HG02642 (cell line): ENCODE results near the gene PPP1R2C.
A peak's percentile ranks its signal among the peaks of the same experiment; 100 is the strongest.

Experiments
- ATAC-seq: cut with Tn5 transposase; IDR thresholded peaks from one replicate; pipeline ENCODE4 v1.9.1; 2021; ENCODE audit warnings: mild to moderate bottlenecking; ENCODE audit not compliant: unreplicated experiment, poor library complexity

PPP1R2C gene

DNA sequence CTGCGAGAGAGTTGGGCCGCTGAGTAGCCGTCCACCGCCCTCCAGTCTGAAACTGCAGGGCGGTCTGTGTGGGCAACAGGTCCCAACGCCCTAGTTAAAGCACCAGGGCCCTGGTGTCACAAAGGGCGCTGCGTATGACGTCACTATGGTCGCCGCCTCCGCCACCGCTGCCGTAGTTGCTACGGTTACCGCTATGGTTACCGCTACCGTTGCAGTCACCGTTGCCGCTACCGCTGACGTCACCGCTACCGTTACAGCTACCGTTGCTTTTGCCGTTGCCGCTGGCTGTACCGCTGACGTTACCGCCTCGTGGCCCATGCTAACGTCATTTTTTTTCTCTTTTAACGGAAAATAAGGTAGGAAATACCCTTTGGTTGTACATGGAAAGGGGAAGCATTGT is at the start of gene PPP1R2C:
PPP1R2C (minus strand) TSS at position 68 of the 400 bp plus-strand sequence. CDS start 84 bp downstream, outside the sequence.
- ATAC-seq: no peak

DNA sequence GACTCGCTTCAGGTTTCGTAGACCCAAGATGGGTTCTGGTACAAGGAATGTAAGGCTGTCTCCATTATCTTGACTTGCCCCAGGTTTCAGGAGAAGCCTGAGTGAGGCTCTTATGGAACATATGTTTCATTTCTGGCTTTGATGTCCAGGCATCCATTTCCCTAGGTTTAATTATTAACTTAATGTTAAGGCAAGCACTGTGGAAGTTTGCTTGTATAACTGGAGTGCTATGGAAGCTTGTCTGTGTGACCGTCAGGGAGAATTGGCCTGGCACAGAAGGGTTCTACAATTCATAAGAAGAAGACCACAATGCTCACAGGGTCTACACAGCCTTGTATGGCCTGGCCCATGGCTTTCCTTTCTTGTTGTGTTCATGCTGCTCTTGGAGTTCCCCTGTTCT is 47.2 kb upstream of the PPP1R2C start:
- ATAC-seq: no peak

DNA sequence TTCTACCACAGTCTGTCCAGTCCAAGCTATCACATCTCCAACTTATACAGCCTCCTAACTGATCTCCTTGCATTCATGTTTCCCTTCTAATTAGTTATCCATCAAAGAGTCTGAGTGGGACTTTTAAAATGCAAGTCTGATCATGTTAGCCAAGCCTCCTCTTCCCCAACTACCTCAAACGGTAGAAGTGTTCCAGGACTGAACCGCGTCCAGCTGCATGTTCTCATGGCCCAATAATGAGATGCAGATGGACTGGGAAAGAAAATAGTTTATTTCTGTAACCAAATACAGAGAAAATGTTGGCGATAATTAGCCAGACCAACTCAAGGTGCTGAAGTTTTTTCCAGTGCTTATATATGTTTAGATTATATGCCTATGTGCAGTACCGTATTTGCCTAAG is 46.6 kb upstream of the PPP1R2C start:
- ATAC-seq: no peak

- no peak for ATAC-seq
Measured at GRCh38 chrX:42823443-42823842, 45.5 kb upstream of the PPP1R2C start.

- no peak for ATAC-seq
Measured at GRCh38 chrX:42821803-42822443, 44.0 kb upstream of the PPP1R2C start.

- no peak for ATAC-seq
Measured at GRCh38 chrX:42818151-42818921, 40.4 kb upstream of the PPP1R2C start.

DNA sequence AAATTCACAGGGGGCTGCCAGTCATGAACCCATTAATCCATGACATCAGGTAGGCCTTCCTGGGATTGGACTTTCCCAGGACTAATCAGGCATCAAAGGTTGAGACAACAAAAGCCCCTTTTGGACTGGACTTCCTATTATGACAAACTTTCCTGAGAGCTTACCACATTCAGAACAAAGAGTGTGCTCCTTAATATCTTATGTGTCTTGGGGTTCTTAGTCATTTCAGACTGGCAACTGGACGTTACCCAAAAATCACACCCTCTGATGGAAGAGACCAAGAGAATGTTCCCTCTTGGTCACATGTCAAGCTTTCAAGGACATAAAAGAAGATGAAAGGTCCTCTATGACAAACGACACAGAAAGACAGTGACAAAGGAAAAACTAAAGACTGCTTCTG is 31.6 kb upstream of the PPP1R2C start:
- ATAC-seq: no peak

DNA sequence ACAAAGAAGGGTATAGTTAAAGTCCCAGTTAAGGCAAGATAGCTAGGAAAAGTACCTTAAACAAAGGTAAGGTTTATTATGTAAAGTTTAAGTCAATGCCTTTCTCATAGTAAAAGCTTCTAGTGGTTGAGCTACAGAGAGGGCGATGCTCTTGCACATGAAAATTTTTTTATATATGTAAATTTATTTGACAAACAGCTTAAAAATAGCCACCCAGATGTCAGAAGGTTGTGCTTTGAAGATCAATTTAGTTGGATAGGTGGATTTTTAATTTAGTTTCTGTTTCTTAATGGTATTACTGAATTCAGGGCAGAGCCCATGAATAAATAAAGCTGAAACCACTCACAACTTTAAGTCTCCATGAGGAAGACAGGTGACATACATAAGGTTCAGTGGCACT is 29.4 kb upstream of the PPP1R2C start:
- ATAC-seq: no peak

DNA sequence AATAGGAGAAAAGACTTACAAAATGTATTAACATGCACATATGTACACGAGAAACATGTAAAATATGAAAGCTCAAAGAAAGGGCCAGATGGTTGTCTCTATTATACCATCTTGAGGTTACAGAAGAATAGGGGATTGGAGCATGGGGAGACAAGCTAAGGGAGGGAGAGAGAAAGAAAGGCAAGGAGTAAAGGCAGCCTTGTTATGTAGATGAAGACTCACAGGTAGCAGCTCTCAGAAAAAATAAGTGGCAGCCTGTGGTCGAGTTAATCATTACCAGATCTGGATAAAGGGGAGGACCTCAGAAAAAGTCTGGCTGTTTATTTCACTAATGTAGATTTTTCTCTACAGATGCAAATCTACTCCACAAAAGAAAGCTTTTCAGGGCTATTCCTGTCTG is 26.6 kb upstream of the PPP1R2C start:
- no peak for ATAC-seq

GRCh38 chrX:42803320-42803719 is 25.4 kb upstream of the PPP1R2C start:
- no peak for ATAC-seq

DNA sequence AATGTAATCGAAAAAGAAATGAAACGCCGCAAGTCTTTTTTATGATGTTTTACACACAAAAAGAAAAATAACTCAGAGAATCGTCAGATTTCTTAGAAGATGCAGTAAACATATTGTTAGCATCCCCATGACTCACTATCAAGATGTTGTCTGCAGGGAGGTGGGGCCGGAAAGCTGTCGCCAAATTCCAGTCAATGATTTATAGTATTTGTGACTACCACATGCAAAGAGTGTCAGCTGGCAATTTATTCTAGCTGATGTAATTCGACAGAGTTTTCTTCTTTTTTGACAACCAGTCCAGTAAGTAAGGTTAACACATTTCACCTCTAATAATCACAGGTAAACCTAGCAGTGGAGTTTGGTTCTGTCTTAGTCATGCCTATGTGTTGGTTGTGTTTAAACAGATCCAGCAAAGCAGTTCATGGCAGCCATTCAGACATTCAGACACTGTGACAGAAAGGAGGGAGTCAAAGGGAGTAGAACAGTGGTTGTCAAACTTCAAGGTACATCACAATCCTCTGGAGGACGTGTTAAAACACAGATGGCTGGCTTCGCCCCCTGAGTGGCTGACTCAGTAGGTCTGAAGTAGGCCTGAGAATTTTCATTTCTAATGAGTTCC is 19.8 kb upstream of the PPP1R2C start:
- no peak for ATAC-seq

DNA sequence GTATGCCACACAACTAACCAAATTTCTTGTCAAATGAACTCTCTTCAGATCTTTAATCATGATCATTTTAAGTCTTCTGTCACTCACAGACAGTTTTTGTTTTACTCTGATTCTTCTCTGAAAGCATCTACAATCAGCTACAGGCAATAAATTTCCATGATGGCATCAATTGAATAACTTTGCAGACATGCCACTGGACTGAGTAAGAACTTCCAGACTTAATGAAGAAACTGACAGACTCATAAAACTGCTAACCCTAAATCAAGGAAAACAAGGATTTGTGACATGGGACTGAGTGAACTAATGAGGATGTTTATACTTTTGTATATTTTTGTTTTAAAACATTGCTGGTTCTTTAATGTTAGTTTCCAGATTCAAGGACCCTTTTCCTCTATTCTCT is 5.5 kb upstream of the PPP1R2C start:
- ATAC-seq: no peak

- ATAC-seq: peak; percentile 79
Measured at GRCh38 chrX:42776195-42776594, 1.8 kb downstream of the PPP1R2C start.

DNA sequence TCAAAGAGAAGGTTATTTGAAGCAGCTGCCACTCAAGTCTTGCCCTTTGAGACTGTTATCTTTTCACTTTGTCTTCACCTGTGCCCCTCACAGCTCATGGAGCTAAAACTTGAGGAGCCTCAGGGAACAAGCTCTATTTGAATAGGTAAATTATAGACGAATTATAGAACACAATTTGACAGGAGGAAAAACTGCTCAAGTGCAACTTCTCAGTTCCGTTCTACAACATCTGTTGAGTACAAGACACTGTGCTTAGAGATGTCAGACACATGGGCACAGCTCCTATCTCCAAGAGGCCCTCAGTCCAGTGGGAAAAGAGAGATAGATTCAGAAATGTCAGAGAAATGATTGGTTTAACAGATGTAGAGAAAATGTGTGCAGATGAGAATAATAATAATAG is 5.1 kb downstream of the PPP1R2C start:
- no peak for ATAC-seq

DNA sequence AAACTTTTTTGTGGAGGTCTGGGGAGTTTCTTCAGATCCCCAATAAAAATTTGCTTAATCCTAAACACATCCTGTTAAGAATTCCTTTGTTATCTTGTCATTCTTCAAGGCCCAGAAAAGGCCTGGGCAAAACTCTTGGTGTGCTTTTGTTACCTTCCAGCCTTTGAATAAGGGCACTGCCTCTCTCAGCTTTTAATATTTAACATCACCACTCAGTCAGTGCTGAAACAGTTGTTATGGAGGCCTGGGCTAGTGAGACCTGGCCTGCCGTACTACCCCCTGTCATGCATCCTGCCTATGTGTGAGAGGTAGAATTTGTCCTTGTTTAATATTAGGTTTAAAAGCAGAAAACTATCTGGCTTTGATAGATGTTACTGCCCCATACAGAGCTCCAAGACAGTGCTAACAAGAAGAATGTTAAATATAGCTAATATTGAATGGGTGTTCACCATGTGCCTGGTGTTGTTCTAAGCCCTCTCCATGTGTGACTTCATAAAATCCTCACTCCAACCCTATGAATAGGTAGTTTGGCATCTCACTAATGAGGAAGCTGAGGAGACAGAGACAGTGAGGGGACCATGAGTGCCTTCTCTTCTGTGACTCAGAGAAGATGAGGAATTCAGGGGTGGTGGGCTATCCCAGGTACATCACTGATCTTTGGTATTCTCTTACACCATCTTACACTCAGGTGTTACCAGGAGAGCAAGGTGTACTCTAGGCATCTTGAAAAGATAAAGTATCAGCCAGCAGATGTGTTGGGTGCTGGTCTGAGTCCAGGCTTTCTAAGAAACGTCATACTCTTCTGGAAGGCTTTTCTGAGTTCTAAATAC is 6.2 kb downstream of the PPP1R2C start:
- no peak for ATAC-seq

DNA sequence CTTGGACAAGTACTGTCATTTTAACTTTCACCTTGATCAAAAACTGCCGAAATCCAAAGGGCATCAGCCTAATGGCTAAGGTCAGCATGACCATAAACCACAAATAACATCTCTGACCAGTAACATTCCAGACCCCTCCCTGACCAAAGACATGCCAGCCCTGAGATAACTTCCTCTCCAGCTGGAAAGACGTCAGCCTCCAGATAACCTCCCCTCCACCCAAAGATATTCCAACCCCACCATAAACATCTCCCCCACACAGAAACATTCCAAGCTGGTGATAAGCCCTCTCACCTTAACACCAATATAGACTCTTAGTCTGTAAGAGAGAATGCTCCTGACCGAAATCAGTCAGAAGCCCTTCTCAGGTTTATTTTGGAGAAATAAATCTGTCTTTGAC is 7.4 kb downstream of the PPP1R2C start:
- no peak for ATAC-seq

- ATAC-seq: no peak
Measured at GRCh38 chrX:42759881-42760280, 18.1 kb downstream of the PPP1R2C start.

DNA sequence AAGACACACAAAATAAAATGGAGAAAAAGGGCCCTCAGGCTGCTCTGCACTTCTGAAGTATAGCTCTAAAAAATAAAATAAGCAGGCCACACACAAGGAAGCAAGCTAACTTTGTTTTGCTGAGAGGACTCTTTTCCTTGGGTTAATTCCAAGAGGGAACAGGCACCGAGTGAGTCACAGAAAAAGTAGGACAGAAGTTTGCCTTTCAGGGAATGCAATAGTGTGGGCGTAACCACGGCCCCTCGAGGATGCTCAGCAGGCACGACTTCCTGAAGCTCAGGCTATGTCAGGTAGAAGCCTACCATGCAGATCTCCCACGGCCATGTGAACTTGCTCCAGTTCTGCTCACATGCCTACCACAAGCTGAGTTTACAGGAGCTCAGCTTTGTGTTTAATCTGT is 22.1 kb downstream of the PPP1R2C start:
- no peak for ATAC-seq

DNA sequence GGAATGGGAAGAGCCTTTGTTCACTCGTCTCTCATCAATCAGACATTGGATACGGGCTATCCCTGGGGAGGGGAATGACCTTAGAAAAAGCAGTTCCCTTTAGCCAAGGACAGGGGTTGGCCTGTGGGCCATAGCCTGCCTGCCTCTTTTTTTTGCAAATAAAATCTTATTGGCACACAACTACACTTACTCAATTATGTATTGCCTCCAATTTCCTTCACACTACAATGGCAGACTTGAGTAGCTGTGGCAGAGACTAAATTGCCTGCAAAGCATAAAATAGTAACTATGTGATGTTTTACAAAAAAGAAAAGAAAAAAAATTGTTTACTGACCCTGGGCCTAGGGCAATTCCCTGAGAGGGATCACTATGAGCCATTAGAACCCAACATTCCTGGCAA is 23.4 kb downstream of the PPP1R2C start:
- ATAC-seq: no peak

GRCh38 chrX:42754115-42754514 is 23.8 kb downstream of the PPP1R2C start:
- no peak for ATAC-seq

DNA sequence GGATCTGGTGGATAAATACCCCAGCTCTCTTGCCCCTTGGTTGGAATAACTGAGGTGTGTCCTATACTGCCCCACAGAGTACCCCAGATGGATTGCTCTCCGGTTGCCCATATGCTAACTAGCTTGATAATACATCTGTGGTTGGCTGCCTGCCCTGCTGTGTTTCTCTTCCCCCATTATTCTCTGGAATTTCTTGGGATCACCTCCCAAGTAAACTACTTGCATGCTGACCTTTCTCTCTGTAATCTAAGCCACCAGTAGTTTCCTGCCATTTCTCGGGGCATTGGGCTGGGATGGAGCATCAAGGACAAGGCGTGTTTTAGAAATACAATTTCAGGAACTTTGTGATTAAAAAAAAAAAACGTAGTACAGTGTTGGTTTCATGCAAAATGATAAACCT is 25.2 kb downstream of the PPP1R2C start:
- ATAC-seq: no peak
